Fibroblast of lung (primary cell): ENCODE results near the gene CD151. TPM values are rescaled to one million over a fixed set of nuclear protein-coding genes. Genes with fewer than 3 reads are reported as not detected.

Source experiments
- DNase-seq, 2 donors: peaks; one replicate each; pipeline versions ENCODE4 v3.0.0 to v3.0.0-alpha.2; 2010; ENCODE audit warnings: low read depth in 2 of 2
- H2AFZ ChIP-seq: 2 replicates; pipeline ENCODE4 v1.5.1; 2012; ENCODE audit warnings: low read length, control low read depth, inconsistent platforms
- H3K27ac ChIP-seq: 2 replicates; pipeline ENCODE4 v1.5.1; 2011; ENCODE audit warnings: low read length, control low read depth; ENCODE audit not compliant: insufficient read depth
- H3K27me3 ChIP-seq: 2 replicates; pipeline ENCODE4 v1.5.1; 2011; ENCODE audit warnings: mild to moderate bottlenecking, low read length; ENCODE audit not compliant: control insufficient read depth, insufficient read depth
- H3K36me3 ChIP-seq: 2 replicates; pipeline ENCODE4 v1.5.1; 2011; ENCODE audit warnings: low read length; ENCODE audit not compliant: control insufficient read depth, insufficient read depth
- H3K4me1 ChIP-seq: 2 replicates; pipeline ENCODE4 v1.5.1; 2011; ENCODE audit warnings: low read length; ENCODE audit not compliant: control insufficient read depth, insufficient read depth; ENCODE audit errors: extremely low read depth
- H3K4me2 ChIP-seq: 2 replicates; pipeline ENCODE4 v1.5.1; 2011; ENCODE audit warnings: low read length, control low read depth; ENCODE audit not compliant: insufficient read depth; ENCODE audit errors: extremely low read depth
- H3K4me3 ChIP-seq, 4 experiments: fragments of 200-600 bp in 1 of 4; sonication (generic) in 1 of 4; replicated peaks in 1 of 4; 2 replicates each; pipeline ENCODE4 v1.5.1; 2011 to 2016; ENCODE audit warnings: low read length in 4 of 4, low read depth in 3 of 4, mild to moderate bottlenecking in 3 of 4, control low read depth in 2 of 4, inconsistent platforms in 1 of 4, mixed read lengths in 1 of 4; ENCODE audit not compliant: insufficient read depth in 1 of 4; ENCODE audit errors: control extremely low read depth in 1 of 4
- H3K79me2 ChIP-seq: 2 replicates; pipeline ENCODE4 v1.5.1; 2012; ENCODE audit warnings: mild to moderate bottlenecking, low read length, inconsistent platforms; ENCODE audit not compliant: control insufficient read depth, insufficient read depth
- H3K9ac ChIP-seq: 2 replicates; pipeline ENCODE4 v1.5.1; 2011; ENCODE audit warnings: mild to moderate bottlenecking, low read length, control low read depth; ENCODE audit not compliant: insufficient read depth
- H3K9me3 ChIP-seq: 2 replicates; pipeline ENCODE4 v1.5.1; 2012; ENCODE audit warnings: low read depth, low read length; ENCODE audit not compliant: control insufficient read depth, insufficient read depth
- H4K20me1 ChIP-seq: 2 replicates; pipeline ENCODE4 v1.5.1; 2011; ENCODE audit warnings: low read length; ENCODE audit not compliant: control insufficient read depth, insufficient read depth; ENCODE audit errors: extremely low read depth
- EZH2 ChIP-seq: IDR thresholded peaks from 2 replicates; pipeline ENCODE4 v1.5.1; 2012; ENCODE audit warnings: low read length, control low read depth, mild to moderate bottlenecking; ENCODE audit errors: missing control alignments
- polyA plus RNA-seq, 2 donors: library from polyadenylated mRNA; depleted of rRNA in 1 of 2; stranded (reverse) in 1 of 2; unstranded in 1 of 2; fragments of >200 nt; gene quantifications; 2 replicates each; pipeline ENCODE4 v1.2.1, GENCODE V29; 2011 to 2012; ENCODE audit warnings: missing spikeins in 1 of 2
- total RNA-seq: library from RNA; depleted of rRNA; stranded (reverse); fragments of >200 nt; gene quantifications from 2 replicates; pipeline ENCODE4 v1.2.1, GENCODE V29; 2014
- TF ChIP-seq, protein P1 (sequence below), 2 donors: IDR thresholded peaks in 1 of 2; conservative IDR thresholded peaks in 1 of 2; 1 replicate in 1 of 2; 2 replicates in 1 of 2; pipeline ENCODE4 v1.5.1; 2011 to 2012; ENCODE audit warnings: low read length in 2 of 2, control low read depth in 1 of 2, inconsistent platforms in 1 of 2, low read depth in 1 of 2, mild to moderate bottlenecking in 1 of 2

CD151 gene
- total and polyA plus RNA-seq, 2 donors (not counting 1 experiment from before 2014, with no cell fraction given) = 547 to 711 TPM

DNA sequence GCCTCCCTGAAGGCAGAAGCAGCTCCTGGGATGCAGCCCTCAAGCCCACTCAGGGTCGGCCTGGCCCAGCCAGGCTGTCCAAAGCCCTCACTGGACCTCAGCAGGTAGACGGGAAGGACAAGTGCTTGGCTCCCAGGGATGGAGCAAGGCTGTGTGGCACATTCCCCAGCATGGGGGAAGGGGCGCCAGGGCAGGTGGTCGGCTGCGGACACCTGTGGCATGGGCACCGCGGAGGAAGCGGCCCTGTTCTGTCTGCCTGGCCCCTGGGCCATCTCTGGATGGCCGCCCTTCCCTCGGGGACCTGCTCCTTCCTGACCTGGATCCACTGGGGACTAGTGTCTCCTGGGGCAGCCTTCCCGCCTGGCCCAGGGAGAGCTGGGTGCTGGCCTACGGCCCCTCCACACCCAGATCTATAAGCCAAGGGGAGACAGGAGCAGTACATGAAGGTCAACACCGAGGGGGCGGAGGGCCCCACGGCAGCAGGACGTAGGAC lies 51.9 kb downstream of the CD151 start:
- no peaks in the 10 kb centered on the region for H3K4me1 ChIP-seq
- H3K27me3 ChIP-seq = no peaks in the 10 kb centered on the region
- H2AFZ ChIP-seq = no peak overlapping the region
- TF ChIP-seq, protein P1, sequence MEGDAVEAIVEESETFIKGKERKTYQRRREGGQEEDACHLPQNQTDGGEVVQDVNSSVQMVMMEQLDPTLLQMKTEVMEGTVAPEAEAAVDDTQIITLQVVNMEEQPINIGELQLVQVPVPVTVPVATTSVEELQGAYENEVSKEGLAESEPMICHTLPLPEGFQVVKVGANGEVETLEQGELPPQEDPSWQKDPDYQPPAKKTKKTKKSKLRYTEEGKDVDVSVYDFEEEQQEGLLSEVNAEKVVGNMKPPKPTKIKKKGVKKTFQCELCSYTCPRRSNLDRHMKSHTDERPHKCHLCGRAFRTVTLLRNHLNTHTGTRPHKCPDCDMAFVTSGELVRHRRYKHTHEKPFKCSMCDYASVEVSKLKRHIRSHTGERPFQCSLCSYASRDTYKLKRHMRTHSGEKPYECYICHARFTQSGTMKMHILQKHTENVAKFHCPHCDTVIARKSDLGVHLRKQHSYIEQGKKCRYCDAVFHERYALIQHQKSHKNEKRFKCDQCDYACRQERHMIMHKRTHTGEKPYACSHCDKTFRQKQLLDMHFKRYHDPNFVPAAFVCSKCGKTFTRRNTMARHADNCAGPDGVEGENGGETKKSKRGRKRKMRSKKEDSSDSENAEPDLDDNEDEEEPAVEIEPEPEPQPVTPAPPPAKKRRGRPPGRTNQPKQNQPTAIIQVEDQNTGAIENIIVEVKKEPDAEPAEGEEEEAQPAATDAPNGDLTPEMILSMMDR (conservative IDR thresholded peaks at IDR 0.05 in 1 of 2, IDR thresholded peaks at IDR 0.05 in 1 of 2; ENCODE audit: low read depth in 1 of 2, low read length in 2 of 2) = no peak
- TF ChIP-seq EZH2 = no peak
- H3K9me3 ChIP-seq = no peaks in the 10 kb centered on the region
- H3K27ac ChIP-seq = no peak overlapping the region
- no peak overlapping the region for H3K4me2 ChIP-seq
- H3K9ac ChIP-seq = no peak overlapping the region
- H3K36me3 ChIP-seq = peaks cover 3% of the 10 kb centered on the region
- DNase-seq = no peak
- H3K4me3 ChIP-seq = no peak overlapping the region
- no peaks in the 10 kb centered on the region for H3K79me2 ChIP-seq
- H4K20me1 ChIP-seq = no peaks in the 10 kb centered on the region

DNA sequence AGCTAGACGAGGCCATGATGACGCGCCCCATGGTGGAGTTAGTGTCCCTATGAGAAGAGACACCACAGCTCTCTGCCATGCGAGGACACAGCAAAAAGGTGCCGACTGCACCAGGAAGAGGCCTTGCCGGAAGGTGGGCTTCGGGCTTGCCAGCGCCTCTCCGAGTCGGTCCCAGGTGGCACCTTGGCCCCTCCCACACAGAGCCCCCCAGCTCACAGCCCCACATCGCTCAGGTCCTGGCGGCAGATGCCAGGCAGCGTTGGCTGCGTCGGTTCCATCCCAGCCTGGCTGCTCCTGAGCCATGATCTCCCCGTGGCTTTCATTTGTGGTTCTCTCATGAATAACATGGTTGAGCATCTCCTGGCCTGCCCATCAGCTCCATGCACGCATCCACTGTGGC lies 53.8 kb downstream of the CD151 start:
- H3K4me1 ChIP-seq = no peaks in the 10 kb centered on the region
- no peaks in the 10 kb centered on the region for H3K9me3 ChIP-seq
- H4K20me1 ChIP-seq = no peaks in the 10 kb centered on the region
- H2AFZ ChIP-seq = no peak overlapping the region
- no peak overlapping the region for H3K27ac ChIP-seq
- no peak for DNase-seq
- H3K4me2 ChIP-seq = no peak overlapping the region
- no peak overlapping the region for H3K4me3 ChIP-seq
- TF ChIP-seq, protein P1 (conservative IDR thresholded peaks at IDR 0.05 in 1 of 2, IDR thresholded peaks at IDR 0.05 in 1 of 2; ENCODE audit: low read depth in 1 of 2, low read length in 2 of 2) = no peak
- TF ChIP-seq EZH2 = no peak
- H3K36me3 ChIP-seq = peaks cover 3% of the 10 kb centered on the region
- no peaks in the 10 kb centered on the region for H3K27me3 ChIP-seq
- no peak overlapping the region for H3K9ac ChIP-seq
- H3K79me2 ChIP-seq = no peaks in the 10 kb centered on the region

DNA sequence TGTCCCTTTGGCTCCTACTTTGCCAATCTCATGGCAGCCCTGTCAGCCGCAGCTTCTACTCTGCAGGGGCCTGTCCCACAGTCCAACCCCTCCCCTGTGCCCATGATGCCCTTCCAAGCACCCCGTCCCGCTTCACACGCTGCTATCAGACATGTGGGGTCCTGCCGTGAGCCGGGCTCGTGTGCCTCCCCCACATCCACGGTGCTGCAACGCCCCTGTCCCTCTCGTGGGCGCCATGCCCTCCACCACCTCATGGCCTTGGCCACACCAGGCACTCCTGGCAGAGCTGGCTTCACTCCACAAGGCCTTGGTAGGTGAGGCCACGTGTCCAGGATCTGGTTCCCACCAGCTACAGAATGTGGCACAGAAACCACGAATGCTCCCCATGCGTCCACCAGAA lies 54.8 kb downstream of the CD151 start:
- H2AFZ ChIP-seq = no peak overlapping the region
- H3K27ac ChIP-seq = no peak overlapping the region
- no peaks in the 10 kb centered on the region for H3K27me3 ChIP-seq
- no peaks in the 10 kb centered on the region for H3K79me2 ChIP-seq
- DNase-seq = no peak
- no peaks in the 10 kb centered on the region for H4K20me1 ChIP-seq
- peaks cover 3% of the 10 kb centered on the region for H3K36me3 ChIP-seq
- H3K9me3 ChIP-seq = no peaks in the 10 kb centered on the region
- no peak overlapping the region for H3K4me3 ChIP-seq
- no peak overlapping the region for H3K9ac ChIP-seq
- no peaks in the 10 kb centered on the region for H3K4me1 ChIP-seq
- H3K4me2 ChIP-seq = no peak overlapping the region
- TF ChIP-seq EZH2 = no peak
- TF ChIP-seq, protein P1 (conservative IDR thresholded peaks at IDR 0.05 in 1 of 2, IDR thresholded peaks at IDR 0.05 in 1 of 2; ENCODE audit: low read depth in 1 of 2, low read length in 2 of 2) = no peak

Other genes with a start within 250 kb of the CD151 start
- gene IRF7, start 217.0 kb upstream of the CD151 start, total RNA-seq = 9.1 and 11.3 TPM in 2 replicates
- gene IRF7, start 217.0 kb upstream of the CD151 start, polyA plus RNA-seq = 1.3 and 1.6 TPM in 2 replicates
- not detected in 2 replicates for gene CDHR5, start 208.0 kb upstream of the CD151 start, total RNA-seq
- not detected in 2 replicates for gene CDHR5, start 208.0 kb upstream of the CD151 start, polyA plus RNA-seq
- not detected in 2 replicates for gene SCT, start 205.8 kb upstream of the CD151 start, total RNA-seq
- gene SCT, start 205.8 kb upstream of the CD151 start, polyA plus RNA-seq = not detected in 2 replicates
- 0.17 TPM in 1 of 2 replicates, not detected in the other for gene DRD4, start 195.7 kb upstream of the CD151 start, total RNA-seq
- gene DRD4, start 195.7 kb upstream of the CD151 start, polyA plus RNA-seq = not detected in 2 replicates
- gene DEAF1, start 137.7 kb upstream of the CD151 start, total RNA-seq = 28.2 and 38.3 TPM in 2 replicates
- gene DEAF1, start 137.7 kb upstream of the CD151 start, polyA plus RNA-seq = 9.7 and 14.4 TPM in 2 replicates
- 7.4 and 10.6 TPM in 2 replicates for gene TMEM80, start 137.1 kb upstream of the CD151 start, total RNA-seq
- gene TMEM80, start 137.1 kb upstream of the CD151 start, polyA plus RNA-seq = 8.0 and 15.3 TPM in 2 replicates
- gene EPS8L2, start 126.7 kb upstream of the CD151 start, total RNA-seq = 24.1 and 54.2 TPM in 2 replicates
- 17.0 and 18.4 TPM in 2 replicates for gene EPS8L2, start 126.7 kb upstream of the CD151 start, polyA plus RNA-seq
- 99.4 and 150 TPM in 2 replicates for gene TALDO1, start 85.5 kb upstream of the CD151 start, total RNA-seq
- gene TALDO1, start 85.5 kb upstream of the CD151 start, polyA plus RNA-seq = 136 and 189 TPM in 2 replicates
- 19.0 and 20.3 TPM in 2 replicates for gene GATD1, start 55.5 kb upstream of the CD151 start, total RNA-seq
- 13.9 and 14.7 TPM in 2 replicates for gene GATD1, start 55.5 kb upstream of the CD151 start, polyA plus RNA-seq
- gene CEND1, start 42.9 kb upstream of the CD151 start, total RNA-seq = 0.26 and 1.3 TPM in 2 replicates
- 0.25 and 0.71 TPM in 2 replicates for gene CEND1, start 42.9 kb upstream of the CD151 start, polyA plus RNA-seq
- gene SLC25A22, start 34.7 kb upstream of the CD151 start, total RNA-seq = 8.0 and 9.9 TPM in 2 replicates
- 10.4 and 19.9 TPM in 2 replicates for gene SLC25A22, start 34.7 kb upstream of the CD151 start, polyA plus RNA-seq
- gene PIDD1, start 27.7 kb upstream of the CD151 start, total RNA-seq = 7.4 and 14.2 TPM in 2 replicates
- gene PIDD1, start 27.7 kb upstream of the CD151 start, polyA plus RNA-seq = 2.2 and 3.8 TPM in 2 replicates
- 282 and 294 TPM in 2 replicates for gene RPLP2, start 23.0 kb upstream of the CD151 start, total RNA-seq
- gene RPLP2, start 23.0 kb upstream of the CD151 start, polyA plus RNA-seq = 741 and 904 TPM in 2 replicates
- 16.2 and 33.9 TPM in 2 replicates for gene PNPLA2, start 14.0 kb upstream of the CD151 start, total RNA-seq
- 16.2 and 17.0 TPM in 2 replicates for gene PNPLA2, start 14.0 kb upstream of the CD151 start, polyA plus RNA-seq
- gene CRACR2B, start 5.0 kb upstream of the CD151 start, total RNA-seq = 0.66 and 1.0 TPM in 2 replicates
- 0.11 and 0.82 TPM in 2 replicates for gene CRACR2B, start 5.0 kb upstream of the CD151 start, polyA plus RNA-seq
- gene POLR2L, start 9.6 kb downstream of the CD151 start, total RNA-seq = 106 and 196 TPM in 2 replicates
- 181 and 317 TPM in 2 replicates for gene POLR2L, start 9.6 kb downstream of the CD151 start, polyA plus RNA-seq
- gene TSPAN4, start 9.9 kb downstream of the CD151 start, total RNA-seq = 133 and 191 TPM in 2 replicates
- 102 and 133 TPM in 2 replicates for gene TSPAN4, start 9.9 kb downstream of the CD151 start, polyA plus RNA-seq
- 49.6 and 54.3 TPM in 2 replicates for gene CHID1, start 77.9 kb downstream of the CD151 start, total RNA-seq
- gene CHID1, start 77.9 kb downstream of the CD151 start, polyA plus RNA-seq = 59.9 and 68.4 TPM in 2 replicates
- 19.8 and 21.6 TPM in 2 replicates for gene AP2A2, start 92.9 kb downstream of the CD151 start, total RNA-seq
- gene AP2A2, start 92.9 kb downstream of the CD151 start, polyA plus RNA-seq = 46.1 and 65.6 TPM in 2 replicates
- gene MUC6, start 203.8 kb downstream of the CD151 start, total RNA-seq = not detected in 2 replicates
- gene MUC6, start 203.8 kb downstream of the CD151 start, polyA plus RNA-seq = not detected in 2 replicates
- gene MUC2, start 241.9 kb downstream of the CD151 start, total RNA-seq = not detected in 2 replicates
- gene MUC2, start 241.9 kb downstream of the CD151 start, polyA plus RNA-seq = not detected in 2 replicates